Measurements from ENCODE around the gene DUSP22. TPM values are rescaled to one million over a fixed set of nuclear protein-coding genes. Genes with fewer than 3 reads are reported as not detected.

DUSP22 gene
- total RNA-seq, 1 experiment from 2014 or later: 34.8 TPM

DNA sequence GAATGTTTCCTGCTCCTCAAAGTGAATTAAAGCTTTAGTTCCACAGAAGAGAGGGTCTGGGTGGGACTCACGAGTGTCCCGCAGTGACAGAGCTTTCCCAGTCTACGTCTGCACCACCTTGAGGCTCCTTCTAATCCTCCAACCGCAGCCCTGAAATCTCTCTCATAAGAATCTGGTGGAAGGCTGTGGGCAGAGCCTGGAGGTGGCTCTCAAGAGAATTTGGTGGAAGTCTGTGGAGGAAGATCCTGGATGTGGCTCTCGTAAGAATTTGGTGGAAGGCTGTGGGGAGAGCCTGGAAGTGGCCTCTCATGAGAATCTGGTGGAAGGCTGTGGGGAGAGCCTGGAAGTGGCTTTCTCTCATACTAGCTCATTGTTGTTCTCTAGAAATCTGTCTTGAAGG is 13.8 kb upstream of the DUSP22 start:
- Histone ChIP-seq H3K27me3 (ENCODE audit: control insufficient read depth, insufficient read depth, low read length) (peaks cover 12% of the 10 kb centered on the region; the same call in 1 of the 2 replicates), H3K4me3 (ENCODE audit: low read depth in 2 of 2, low read length in 2 of 2) (no peak overlapping the region), H3K27ac (ENCODE audit: low read length) (no peak overlapping the region), H3K4me1 (ENCODE audit: control insufficient read depth, insufficient read depth, low read length) (no peaks in the 10 kb centered on the region), H3K9me3 (ENCODE audit: control insufficient read depth, insufficient read depth, low read depth, low read length) (no peaks in the 10 kb centered on the region), H3K36me3 (ENCODE audit: control insufficient read depth, insufficient read depth, low read length) (no peaks in the 10 kb centered on the region)
- TF ChIP-seq SIN3A (IDR thresholded peaks at IDR 0.05; ENCODE audit: borderline replicate concordance, insufficient read depth, low read depth, low read length) (no peak), TCF7L2 (IDR thresholded peaks at IDR 0.05; ENCODE audit: low read depth, low read length) (no peak), POLR2AphosphoS5 (IDR thresholded peaks at IDR 0.05; ENCODE audit: low read depth, low read length) (no peak)
- TF ChIP-seq, protein P1, sequence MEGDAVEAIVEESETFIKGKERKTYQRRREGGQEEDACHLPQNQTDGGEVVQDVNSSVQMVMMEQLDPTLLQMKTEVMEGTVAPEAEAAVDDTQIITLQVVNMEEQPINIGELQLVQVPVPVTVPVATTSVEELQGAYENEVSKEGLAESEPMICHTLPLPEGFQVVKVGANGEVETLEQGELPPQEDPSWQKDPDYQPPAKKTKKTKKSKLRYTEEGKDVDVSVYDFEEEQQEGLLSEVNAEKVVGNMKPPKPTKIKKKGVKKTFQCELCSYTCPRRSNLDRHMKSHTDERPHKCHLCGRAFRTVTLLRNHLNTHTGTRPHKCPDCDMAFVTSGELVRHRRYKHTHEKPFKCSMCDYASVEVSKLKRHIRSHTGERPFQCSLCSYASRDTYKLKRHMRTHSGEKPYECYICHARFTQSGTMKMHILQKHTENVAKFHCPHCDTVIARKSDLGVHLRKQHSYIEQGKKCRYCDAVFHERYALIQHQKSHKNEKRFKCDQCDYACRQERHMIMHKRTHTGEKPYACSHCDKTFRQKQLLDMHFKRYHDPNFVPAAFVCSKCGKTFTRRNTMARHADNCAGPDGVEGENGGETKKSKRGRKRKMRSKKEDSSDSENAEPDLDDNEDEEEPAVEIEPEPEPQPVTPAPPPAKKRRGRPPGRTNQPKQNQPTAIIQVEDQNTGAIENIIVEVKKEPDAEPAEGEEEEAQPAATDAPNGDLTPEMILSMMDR (IDR thresholded peaks at IDR 0.05): no peak
- TF ChIP-seq, protein P2, sequence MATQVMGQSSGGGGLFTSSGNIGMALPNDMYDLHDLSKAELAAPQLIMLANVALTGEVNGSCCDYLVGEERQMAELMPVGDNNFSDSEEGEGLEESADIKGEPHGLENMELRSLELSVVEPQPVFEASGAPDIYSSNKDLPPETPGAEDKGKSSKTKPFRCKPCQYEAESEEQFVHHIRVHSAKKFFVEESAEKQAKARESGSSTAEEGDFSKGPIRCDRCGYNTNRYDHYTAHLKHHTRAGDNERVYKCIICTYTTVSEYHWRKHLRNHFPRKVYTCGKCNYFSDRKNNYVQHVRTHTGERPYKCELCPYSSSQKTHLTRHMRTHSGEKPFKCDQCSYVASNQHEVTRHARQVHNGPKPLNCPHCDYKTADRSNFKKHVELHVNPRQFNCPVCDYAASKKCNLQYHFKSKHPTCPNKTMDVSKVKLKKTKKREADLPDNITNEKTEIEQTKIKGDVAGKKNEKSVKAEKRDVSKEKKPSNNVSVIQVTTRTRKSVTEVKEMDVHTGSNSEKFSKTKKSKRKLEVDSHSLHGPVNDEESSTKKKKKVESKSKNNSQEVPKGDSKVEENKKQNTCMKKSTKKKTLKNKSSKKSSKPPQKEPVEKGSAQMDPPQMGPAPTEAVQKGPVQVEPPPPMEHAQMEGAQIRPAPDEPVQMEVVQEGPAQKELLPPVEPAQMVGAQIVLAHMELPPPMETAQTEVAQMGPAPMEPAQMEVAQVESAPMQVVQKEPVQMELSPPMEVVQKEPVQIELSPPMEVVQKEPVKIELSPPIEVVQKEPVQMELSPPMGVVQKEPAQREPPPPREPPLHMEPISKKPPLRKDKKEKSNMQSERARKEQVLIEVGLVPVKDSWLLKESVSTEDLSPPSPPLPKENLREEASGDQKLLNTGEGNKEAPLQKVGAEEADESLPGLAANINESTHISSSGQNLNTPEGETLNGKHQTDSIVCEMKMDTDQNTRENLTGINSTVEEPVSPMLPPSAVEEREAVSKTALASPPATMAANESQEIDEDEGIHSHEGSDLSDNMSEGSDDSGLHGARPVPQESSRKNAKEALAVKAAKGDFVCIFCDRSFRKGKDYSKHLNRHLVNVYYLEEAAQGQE (IDR thresholded peaks at IDR 0.05; ENCODE audit: insufficient read depth in 1 of 2, low read depth in 2 of 2, low read length in 1 of 2): no peak
- ATAC-seq (no peak), DNase-seq (ENCODE audit: low read depth, low spot score) (no peak)
- intact Hi-C loops (cut with micrococcal nuclease; ENCODE audit: unreplicated experiment) (no loop called here), in situ Hi-C loops (cut with HindIII; ENCODE audit: low pct_unique_long_range_greater_than_20kb, low sequenced_read_pairs) (no loop called here)
- ChIA-PET POLR2A (no interaction called here), CTCF (no interaction called here)
- BruUV-seq (replicated peaks): no TSS peak

DNA sequence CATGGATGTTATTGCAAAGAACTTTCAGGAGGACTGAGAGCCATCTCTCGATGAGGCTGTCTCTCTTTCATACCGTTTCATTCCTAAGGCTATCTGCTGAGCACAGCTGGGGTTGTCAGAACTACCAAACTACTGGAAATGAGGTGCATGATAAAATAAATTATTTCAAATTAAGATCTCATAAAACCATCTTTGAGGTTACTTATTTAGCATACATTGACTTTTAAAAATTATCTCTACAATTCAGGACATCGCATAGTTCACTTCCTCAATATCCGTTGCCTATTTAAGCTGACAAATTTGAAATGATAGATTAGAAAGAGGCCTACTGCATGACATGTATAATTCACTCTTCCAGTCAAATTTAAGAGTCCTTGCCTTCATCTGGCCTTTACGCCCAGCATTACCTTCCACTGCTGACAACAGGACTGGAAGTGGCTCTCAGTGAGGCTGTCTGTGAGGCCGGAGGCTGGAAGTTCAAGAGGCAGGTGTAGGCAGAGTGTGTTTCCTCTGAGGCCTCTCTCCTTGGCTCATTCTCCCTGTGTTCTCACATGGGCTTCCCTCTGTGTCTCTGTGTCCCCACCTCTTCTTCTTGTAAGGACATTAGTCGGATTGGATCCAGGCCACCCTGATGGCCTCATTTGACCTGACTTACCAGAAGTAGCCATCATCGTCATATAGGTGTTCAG is 12.8 kb upstream of the DUSP22 start:
- Histone ChIP-seq H3K36me3 (ENCODE audit: control insufficient read depth, insufficient read depth, low read length) (no peaks in the 10 kb centered on the region), H3K4me1 (ENCODE audit: control insufficient read depth, insufficient read depth, low read length) (no peaks in the 10 kb centered on the region), H3K4me3 (ENCODE audit: low read depth in 2 of 2, low read length in 2 of 2) (no peak overlapping the region), H3K27me3 (ENCODE audit: control insufficient read depth, insufficient read depth, low read length) (peaks cover 13% of the 10 kb centered on the region; the same call in 1 of the 2 replicates), H3K27ac (ENCODE audit: low read length) (no peak overlapping the region), H3K9me3 (ENCODE audit: control insufficient read depth, insufficient read depth, low read depth, low read length) (no peaks in the 10 kb centered on the region)
- ChIA-PET CTCF (interaction anchor here (0.6 kb wide), 1 partner anchor 10 kb away, joined by 4 read pairs; no protein-coding TSS in a partner anchor), POLR2A (no interaction called here)
- ATAC-seq (no peak), DNase-seq (ENCODE audit: low read depth, low spot score) (no peak)
- intact Hi-C loops (cut with micrococcal nuclease; ENCODE audit: unreplicated experiment): no loop called here
- no TSS peak for BruUV-seq (replicated peaks)
- in situ Hi-C loops (cut with HindIII; ENCODE audit: low pct_unique_long_range_greater_than_20kb, low sequenced_read_pairs): no loop called here
- TF ChIP-seq, protein P2 (IDR thresholded peaks at IDR 0.05; ENCODE audit: insufficient read depth in 1 of 2, low read depth in 2 of 2, low read length in 1 of 2): no peak
- no peak for TF ChIP-seq SIN3A (IDR thresholded peaks at IDR 0.05; ENCODE audit: borderline replicate concordance, insufficient read depth, low read depth, low read length)
- TF ChIP-seq, protein P1 (IDR thresholded peaks at IDR 0.05): no peak
- no peak for TF ChIP-seq TCF7L2 (IDR thresholded peaks at IDR 0.05; ENCODE audit: low read depth, low read length)
- TF ChIP-seq POLR2AphosphoS5 (IDR thresholded peaks at IDR 0.05; ENCODE audit: low read depth, low read length): no peak
